NCI-H748 (cell line): ENCODE measurements around the gene NISCH.
A peak's percentile ranks its signal among the peaks of the same experiment; 100 is the strongest.

ENCODE experiments used
- DNase-seq: peaks from one replicate; lab custom pipeline; 2025; ENCODE audit not compliant: unreplicated experiment; lab: John Stamatoyannopoulos, UW

The NISCH gene

GRCh38 chr3:52536112-52536368 lies 80.6 kb downstream of the NISCH start:
- no peak for DNase-seq

GRCh38 chr3:52536369-52537164 lies 81.2 kb downstream of the NISCH start, which contains the start of gene UQCC5:
Gene UQCC5 (plus strand): TSS chr3:52536605. CDS start chr3:52536756, 151 bp downstream.
- peak; percentile 98 for DNase-seq

GRCh38 chr3:52537165-52537620 lies 81.8 kb downstream of the NISCH start:
- no peak for DNase-seq

GRCh38 chr3:52537726-52538421 lies 82.5 kb downstream of the NISCH start:
- no peak for DNase-seq

- no peak for DNase-seq
Observed at GRCh38 chr3:52539010-52539653, 83.7 kb downstream of the NISCH start.

- DNase-seq: no peak
Observed at GRCh38 chr3:52541050-52541449, 85.6 kb downstream of the NISCH start.
